H54 (cell line): ENCODE results near the gene ZNF521.
"Not testable (repeated sequence)": the region's sequence is repeated elsewhere in the genome, so short reads cannot be mapped to it uniquely, and the experiment has no call there.

ENCODE experiments used
- DNase-seq: peaks from one replicate; pipeline ENCODE4 v3.0.0; 2011; ENCODE audit warnings: low spot score, mixed read lengths; ENCODE audit not compliant: insufficient read length
- FAIRE-seq: peaks from 3 replicates; lab custom pipeline; 2011; peaks lifted over from hg19 to GRCh38; lab: Jason Lieb, UNC
- POLR2A ChIP-seq: IDR thresholded peaks from 2 replicates; pipeline ENCODE4 v1.6.1; 2011; ENCODE audit warnings: low read depth, mild to moderate bottlenecking, low read length

The ZNF521 gene

GRCh38 chr18:25033747-25034471, 318.1 kb downstream of the ZNF521 start:
- TF ChIP-seq POLR2A, result no peak
- FAIRE-seq (no peak), DNase-seq (no peak)

GRCh38 chr18:25033175-25033574, 318.8 kb downstream of the ZNF521 start:
- DNase-seq, FAIRE-seq: not testable (repeated sequence)

DNA sequence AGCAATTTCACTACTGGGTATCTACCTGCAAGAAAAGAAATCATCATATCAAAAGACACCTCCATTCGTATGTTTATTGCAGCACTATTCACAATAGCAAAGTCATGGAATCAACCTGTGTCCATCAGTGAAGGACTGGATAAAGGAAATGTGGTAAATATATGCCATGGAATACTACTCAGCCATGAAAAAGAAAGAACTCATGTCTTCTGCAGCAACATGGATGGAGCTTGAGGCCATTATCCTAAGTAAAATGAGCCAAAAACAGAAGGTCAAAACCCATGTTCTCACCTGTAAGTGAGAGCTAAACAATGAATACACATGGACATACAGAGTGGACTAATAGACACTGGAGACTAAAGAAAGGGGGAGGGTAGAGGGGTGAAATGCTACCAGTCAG, 322.2 kb downstream of the ZNF521 start:
- TF ChIP-seq POLR2A, result no peak
- DNase-seq, result no peak

DNA sequence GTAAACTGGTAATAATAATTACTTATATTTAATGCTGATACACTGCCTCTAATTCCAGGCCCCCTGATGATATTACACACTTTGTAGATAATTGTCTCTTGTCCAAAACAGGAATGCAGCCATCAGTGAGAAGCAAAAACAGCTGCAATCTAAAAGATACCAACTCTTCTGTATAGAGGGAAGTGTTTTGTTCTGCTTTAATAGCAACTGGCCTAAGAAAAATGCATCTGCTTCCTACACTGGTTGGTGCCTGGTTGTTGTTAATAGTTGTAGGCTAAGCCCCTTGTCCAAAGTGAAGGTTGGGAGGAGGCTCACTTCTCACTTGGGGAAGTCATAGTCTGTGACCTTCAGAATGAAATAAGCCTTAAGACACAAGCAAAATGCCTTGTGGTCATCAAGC, 332.0 kb downstream of the ZNF521 start:
- no peak for FAIRE-seq
- no peak for TF ChIP-seq POLR2A
- DNase-seq, result no peak

More for the DNA sequence above, 322.2 kb downstream of the ZNF521 start:
- no peak for FAIRE-seq

DNA sequence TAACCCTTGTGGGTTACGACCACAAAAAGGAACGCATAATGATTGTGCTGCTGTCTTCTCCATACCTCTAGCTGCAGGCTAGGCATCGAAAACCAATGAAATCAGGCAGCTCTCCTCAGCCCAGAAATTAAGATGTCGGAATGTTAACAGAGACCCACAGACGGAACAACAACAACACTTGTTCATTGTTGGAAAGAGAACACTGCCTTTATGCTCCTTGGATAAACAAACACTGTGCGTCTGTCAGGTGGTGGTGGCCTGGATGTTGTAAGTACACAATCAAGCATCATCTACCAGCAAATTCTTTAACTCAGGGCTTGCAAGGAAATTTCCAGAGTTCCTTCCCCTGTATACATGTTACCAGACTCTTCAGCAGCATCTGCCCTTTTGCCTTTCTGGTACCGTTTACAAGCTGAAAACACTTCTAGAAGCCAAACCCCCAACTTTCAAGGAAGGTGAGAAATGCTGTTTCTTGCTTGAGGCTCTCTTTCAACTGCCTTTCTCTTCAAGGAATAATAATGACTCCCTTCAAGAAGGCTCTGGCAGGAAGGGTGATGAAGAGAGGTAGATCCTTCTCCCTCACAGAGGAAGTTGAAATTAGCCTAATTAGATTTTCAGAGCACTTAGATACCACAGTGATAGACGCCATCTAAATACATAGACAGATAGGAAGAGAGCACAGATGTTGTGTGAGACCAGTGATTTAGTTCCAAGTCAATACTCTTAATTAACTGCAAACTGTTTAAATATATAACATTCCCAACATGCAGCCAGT, 332.7 kb downstream of the ZNF521 start:
- FAIRE-seq (no peak), DNase-seq (no peak)
- no peak for TF ChIP-seq POLR2A

GRCh38 chr18:25016666-25017065, 335.3 kb downstream of the ZNF521 start:
- no peak for TF ChIP-seq POLR2A
- DNase-seq, result no peak
- FAIRE-seq, result no peak

GRCh38 chr18:25016181-25016580, 335.8 kb downstream of the ZNF521 start:
- no peak for DNase-seq
- no peak for TF ChIP-seq POLR2A
- no peak for FAIRE-seq
